GM19395 (cell line): Measurements from ENCODE around the gene WNT5A.

Experiments
- ATAC-seq: cut with Tn5 transposase; IDR thresholded peaks from one replicate; pipeline ENCODE4 v1.9.1; 2021; ENCODE audit warnings: mild to moderate bottlenecking, moderate library complexity; ENCODE audit not compliant: unreplicated experiment

Gene WNT5A

DNA sequence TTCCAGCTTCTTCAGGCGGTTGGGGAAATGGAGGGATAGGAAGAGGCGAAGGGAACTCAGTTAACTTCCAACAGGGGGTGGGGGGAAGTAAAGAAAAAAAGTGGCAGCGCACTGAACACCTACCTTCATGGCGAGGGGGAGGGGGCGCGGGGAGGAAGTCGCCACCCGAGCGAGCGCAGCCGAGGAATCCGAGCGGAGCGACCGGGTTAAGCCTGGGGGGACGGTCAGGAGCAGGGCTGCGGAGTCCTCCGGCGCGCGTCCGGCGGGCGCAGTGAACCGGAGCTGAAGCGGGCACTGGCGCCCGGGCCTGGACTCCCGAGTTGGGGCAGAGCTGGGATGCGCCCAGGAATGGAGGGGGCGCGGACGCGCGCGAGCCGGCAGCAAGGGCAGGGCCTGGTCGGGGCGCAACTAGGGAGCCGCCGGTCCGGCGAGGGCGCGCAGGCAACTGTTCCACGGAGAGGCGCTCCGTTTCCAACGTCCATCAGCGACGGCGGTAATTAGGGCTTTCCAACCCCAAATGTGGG, at the start of gene WNT5A:
TSS of gene WNT5A (minus strand) at position 450 of the 524 bp plus-strand sequence. CDS start at position 129, 321 bp downstream.
- no peak for ATAC-seq

DNA sequence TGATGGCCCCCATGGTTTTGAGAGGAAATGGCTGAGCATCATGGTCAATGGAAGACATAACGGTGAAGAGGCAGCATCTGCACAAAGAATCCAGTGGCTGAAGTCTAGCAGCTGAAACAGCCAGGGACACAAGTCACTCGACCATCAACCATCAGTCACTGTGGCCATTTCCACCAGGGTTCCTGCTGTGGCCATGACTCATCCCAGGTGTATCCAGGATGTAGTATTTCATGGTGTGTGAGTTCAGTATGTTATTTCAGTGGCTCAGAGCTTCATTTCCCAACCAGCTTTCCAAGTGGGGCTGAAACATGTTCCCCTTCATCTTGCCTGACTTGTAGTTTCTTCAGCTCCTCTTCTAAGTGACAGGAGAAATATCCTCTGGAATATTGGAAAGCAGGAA, 47.8 kb upstream of the WNT5A start:
- ATAC-seq, result no peak

DNA sequence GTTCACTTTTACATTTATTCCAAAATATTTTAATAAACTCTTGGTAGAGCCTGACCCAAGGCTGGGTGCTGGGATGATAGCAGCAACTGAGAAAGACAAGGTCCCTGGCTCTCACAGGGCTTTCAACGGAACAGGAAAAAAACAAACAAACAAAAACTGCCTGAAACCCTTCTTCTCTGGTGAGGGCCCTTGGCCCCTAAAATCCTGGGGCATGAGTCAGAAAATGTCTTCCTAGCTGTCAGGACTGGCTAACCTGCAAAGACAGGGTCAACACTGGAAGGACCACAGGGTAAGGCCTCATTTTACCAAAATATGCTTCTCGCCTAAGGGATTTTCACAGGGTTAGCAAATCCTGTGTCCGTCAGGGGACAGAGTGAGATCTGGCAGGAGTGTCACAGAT, 45.7 kb upstream of the WNT5A start:
- ATAC-seq, result no peak

DNA sequence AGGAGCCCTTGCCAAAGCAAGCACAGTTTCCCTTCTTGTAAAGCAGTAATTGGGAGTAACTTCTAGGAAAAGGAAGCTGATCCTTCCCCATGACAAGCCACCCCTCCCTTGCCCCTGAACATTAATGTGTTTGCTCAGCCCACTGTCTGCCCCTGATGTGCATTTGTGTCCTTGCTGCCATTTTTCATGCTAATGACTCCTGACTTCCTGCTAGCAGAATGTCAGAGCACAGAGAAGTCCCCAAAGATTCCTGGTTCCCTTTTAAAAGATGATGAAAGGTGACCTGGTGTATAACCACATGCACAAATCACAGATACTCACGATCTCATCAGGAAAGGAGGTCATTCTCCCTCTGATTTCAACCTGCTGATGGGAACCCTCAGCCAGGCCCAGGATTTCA, 44.2 kb upstream of the WNT5A start:
- no peak for ATAC-seq

DNA sequence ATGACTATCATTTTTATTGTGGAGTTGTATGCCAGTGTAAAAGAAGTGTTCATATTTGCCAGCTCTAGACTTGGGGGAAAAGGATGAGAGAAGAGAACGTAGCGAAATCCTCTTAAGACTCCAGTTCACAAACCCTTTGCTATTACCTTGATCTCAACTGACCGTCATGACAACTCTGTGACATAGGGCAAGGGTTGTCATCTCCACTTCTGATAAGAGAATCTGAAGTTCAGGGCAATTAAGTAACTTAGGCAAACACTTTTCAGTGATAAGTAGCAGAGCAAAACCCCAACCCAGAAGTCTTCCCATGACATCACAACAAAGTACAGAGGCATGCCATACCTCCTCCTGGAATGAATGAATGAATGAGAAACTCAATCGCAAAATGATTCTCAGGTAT, 40.3 kb upstream of the WNT5A start:
- ATAC-seq, result no peak

DNA sequence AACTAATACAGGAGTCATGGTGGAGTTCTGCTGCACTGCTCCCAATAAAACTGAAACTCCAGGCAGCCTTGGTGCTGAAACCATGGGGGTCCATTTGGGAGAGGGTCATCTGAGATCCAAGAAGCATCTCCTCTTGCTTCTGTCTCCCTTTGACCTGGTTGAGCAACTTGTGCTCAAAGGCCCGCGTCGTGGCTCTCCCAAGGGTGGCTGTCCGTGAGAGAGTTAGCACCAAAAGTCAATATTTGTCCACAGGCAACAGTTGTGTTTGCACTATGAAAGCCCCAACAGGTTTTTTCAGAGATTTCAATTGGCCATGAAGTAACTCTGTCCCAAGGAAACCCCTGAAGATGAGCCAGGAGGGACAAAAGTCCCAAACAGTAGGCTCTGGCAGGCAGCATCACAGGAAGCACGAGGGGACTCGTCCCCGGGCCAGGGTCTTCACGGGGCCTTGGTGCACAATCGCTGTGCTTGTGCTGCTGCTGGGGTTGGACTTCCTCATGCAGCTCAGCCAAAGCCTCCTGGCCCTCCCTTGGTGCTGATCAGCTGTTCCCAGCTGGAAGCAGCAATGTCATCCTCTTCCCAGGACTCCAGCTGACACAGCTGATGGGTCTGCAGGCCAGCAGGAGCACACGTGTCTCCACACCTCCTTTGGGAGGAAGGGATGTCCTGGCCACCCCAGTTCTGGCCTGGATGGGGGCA, 39.4 kb upstream of the WNT5A start:
- no peak for ATAC-seq

DNA sequence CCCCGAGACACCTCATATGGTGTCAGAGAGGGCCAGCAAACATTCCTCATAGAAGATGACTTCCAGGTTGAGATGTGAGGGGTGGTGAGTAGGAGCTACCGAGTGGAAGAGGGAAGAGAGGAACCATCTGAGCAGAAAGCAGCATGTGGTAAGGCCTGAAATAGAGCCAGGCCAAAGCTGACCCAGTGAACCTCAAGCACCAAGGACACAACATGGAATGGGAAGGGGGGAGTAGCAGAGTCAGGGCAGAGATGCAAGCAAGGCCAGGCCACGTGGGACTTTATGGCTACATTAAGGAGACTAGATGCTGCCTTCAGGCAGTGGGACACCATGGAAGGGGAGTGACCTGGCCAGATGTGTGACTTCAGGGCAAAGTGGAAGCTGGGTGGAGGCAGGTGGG, 38.3 kb upstream of the WNT5A start:
- no peak for ATAC-seq

DNA sequence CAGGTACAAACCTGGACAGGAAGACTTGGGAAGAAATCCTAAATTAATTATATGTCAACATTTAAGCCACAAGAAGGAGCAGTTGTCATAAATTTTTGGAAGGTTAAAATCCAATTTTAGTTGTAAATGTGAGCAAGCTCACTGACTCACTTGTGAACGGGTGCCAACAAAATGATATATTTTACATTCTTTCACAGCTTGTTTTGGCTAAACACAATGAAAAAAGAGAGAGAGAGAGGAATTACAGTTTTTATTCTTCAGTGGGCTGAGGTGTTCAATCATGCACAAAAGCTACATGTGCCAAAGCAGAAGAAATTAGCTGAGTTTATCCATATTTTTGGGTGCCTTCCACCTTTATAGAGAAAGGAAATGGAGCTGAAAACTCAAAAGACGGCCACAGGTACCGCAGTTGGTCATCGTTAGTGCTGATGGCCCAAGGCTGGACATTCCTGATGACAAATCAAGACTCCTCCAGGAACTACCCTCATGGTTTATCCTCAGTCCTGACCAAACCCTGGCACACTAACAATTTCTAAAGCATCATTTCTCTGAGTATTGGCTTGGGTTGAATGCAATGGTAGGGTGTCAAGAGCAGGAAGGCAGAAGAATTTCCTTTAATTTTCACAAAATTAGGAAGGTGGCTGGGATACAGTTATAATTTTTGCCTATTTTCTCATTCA, 37.6 kb upstream of the WNT5A start:
- ATAC-seq, result no peak

DNA sequence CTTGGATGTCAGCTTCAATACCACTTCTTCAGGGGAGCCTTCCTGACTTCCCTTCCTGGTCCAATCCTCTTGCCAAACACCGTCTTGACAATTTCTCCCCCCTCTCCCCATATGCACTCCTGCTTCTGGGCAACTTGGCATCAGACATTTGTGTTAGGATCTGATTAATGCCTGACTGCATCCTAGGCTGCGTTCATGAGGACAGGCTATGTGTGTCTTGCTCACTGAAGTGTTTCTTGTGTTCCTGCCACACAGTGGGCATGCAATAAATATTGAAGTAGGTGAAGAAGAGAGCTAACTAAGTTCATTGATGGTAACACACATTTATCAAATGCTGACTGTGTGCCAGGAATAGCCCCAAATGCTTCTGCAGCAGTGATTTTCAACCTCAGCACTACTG, 36.4 kb upstream of the WNT5A start:
- no peak for ATAC-seq

DNA sequence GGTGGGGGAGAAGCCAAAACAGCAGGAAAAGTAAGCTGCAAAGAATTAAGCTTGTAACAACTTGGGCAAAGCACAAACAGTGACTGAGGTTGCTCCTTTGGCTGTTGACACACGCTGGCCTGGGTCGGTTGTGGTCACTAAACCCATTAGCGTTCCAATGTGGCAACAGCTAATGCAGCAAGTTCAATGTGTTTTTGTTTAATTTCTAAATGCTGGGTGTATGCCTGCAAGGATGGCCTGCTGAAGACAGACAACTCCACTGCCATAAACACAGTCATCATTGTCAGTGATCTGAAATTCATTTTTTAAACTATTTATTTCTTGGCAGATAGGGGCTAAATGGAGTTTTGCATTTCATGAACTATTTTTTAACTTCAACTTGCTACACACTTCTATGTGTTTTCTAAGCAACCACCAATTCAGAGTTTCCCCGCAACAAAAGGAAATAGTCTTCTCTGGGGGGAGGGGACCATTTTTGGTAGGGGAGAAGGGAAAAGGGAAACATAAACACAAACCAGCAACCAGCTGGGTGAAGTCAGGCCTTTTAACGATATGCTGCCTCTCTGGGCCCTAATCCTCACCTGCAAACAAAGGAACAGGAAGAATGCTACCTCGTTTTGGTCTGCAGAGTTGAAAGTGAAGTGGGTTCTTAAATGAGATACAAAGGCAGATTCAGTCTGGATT, 34.8 kb upstream of the WNT5A start:
- ATAC-seq, result no peak

DNA sequence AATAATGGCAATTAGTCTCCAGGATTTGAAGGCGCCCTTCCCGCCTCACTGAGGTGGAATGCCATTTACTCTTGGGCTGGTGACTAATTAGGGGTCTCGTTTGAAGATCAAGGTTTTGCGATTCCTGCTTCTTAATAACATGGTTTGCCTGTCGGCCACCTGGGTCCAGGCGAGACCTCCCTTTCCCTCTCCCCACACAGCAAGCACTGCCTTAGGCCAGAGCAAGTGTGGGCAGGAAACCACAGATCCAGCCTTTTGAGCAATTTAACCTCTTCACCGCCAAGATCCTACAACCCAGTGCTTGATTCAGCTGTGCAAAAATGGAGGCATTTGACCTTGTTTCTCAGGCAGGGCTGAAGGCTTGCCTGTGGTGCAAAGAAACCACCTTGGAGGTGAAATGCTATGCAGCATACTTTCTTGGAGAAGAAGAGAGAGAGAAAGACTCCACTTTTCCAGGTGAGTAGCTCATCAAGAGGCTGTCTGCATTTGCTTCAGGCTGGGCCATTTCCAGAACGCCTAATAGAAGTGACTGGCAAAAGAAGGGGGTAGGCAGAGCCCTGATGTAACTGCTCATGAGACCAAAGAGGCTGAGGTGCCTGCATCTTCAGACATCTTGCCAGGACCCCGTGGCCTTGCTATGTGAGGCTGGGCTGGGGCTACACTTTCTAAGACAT, 34.1 kb upstream of the WNT5A start:
- ATAC-seq, result no peak

DNA sequence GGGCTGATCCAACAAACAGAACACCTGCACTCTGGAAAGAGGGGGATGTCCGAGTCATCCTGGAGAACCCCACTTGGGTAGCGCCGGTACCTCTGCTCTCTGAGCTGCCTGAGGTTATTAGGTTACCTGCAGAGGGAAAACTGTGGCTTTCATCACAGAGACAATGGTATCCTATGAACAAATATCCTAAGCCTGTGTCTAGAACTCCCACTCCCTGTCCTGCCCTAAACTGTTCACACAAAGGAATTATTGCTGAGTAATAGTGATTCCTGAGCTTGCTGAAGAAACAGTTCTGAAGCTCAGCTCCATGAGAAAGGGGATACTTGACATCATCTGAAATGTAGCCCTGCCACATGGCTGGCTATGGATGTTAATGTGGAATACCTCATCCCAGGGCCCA, 31.9 kb upstream of the WNT5A start:
- ATAC-seq, result no peak

DNA sequence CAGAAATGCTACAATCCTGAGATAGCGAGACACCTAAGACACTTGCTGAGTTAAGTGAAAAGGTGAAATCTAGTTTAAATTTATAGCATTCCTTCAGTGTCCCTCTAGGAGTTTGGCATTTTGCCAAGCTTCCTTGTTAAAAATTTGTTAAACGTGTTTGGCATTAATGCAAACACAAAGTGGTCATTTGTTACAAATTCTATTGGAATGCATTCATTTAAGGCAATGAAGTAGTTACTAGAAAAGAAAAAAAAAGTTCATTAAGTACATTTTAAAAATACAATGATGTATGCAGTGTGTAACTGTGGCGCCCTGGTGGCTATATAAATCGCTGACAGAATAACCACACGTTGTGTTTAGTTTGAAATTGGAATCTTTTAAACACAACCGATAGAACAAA, 31.3 kb upstream of the WNT5A start:
- no peak for ATAC-seq

DNA sequence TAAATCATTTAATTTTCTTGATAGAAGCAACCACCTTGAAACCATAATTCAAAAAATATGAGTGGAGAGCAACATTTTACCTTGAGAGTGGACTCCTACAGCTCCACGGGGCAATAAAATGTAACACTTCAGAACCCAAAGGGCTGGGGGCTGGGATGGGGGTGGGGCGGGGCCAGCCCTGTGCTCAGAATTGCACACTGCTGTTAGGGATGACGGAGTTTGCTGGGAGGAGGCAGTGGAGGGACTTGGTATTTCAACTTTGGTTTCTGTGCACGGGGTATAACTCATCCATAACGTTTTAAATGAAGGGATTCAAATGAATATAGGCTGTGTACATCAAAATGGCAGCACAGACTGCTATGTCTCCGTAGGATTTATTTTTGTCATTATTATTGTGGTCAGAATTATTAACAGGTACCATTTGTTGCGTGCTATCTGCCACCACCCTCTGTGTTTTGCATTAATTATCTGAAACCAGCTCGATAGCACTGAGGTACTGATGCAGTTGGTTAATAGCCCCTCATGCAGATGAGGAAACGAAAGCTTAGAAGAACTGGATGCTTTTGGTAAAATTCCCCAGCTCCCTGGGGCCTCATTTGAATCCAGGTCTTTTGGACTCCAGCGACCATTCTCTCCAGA, 29.4 kb upstream of the WNT5A start:
- ATAC-seq, result no peak

DNA sequence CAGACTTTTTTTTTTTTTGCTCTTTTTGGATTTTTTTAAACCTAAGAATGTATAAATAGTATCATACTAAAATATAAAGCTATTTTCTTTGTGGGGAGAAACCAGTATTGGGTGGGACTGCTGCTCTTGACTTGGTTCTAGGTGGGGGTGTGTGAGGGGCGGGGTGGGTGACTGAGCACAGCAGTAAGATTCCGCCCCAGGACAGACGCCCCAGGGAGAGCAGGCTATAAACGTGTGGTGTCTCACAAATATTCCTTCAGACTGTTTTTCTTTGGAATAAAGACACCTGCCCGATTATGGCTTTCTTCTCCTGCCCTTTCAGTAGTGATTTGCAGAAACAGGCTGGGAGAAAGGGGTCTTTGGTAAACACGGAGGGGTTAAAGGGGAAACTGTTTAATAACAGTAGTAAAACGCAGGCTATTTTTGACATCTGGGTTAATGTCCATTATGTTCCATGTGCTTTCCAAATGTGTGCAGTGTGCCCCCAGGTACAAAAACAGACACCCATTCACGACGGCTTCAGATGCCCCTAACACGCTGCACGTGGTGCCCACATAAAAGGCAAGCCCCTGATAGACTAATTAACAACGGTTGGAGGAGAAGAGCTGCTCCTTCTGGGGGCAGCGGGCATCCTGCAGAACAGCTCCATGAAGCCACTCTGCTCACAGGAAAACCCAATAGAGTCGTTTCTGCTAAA, 28.6 kb upstream of the WNT5A start:
- ATAC-seq, result no peak

DNA sequence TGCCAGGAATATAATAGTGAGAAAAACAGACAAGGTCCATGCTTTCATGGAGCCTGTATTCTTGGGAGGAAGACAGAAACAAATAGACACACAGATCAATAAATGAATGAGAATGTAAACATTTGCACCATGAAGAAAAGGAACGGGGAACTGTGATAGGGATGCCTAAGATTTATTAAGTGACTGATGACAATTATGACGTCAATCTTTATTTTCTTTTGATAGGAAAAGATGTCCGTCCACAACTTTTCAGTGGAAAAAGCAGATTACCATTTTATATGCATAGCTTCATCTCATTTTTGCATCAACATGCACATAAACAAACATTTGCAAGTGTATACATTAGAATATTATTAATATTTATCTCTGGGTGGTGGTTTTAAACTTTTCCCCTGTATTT, 27.9 kb upstream of the WNT5A start:
- no peak for ATAC-seq

DNA sequence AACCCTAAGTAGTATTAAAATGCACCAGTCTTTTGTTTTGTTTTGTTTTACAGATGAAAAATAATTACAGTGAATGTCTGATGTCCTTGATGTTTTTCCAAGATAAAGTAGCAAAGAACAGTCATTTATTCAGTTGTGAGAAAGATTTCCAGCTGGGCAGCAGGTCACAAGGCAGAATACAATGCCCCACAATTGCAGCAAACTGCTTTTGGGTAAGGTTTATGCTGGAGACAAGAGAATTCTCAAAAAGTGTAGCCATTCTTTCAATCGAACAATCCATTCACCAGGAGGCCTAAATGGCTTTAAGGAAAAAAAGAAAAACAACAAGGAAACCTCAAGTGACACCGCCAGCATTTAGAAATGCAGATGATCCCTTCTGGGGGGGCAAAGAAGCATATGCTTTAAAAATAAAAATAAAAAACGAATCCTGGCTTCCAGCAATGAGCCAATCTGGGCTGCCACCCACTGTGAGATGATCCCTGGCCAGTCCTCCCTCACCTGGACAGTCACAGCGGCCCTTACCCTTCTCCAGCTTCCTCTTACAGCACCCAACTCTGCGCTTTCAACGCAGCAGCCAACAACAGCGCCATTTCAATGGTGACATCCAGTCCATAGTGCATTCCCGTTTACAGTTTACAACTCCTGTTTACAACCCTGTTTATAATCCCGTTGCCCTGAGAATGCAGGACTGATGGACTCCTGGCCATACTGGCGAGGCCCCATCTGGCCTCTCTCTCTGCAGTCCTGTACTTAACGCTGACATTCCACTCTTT, 25.7 kb upstream of the WNT5A start:
- ATAC-seq, result no peak

DNA sequence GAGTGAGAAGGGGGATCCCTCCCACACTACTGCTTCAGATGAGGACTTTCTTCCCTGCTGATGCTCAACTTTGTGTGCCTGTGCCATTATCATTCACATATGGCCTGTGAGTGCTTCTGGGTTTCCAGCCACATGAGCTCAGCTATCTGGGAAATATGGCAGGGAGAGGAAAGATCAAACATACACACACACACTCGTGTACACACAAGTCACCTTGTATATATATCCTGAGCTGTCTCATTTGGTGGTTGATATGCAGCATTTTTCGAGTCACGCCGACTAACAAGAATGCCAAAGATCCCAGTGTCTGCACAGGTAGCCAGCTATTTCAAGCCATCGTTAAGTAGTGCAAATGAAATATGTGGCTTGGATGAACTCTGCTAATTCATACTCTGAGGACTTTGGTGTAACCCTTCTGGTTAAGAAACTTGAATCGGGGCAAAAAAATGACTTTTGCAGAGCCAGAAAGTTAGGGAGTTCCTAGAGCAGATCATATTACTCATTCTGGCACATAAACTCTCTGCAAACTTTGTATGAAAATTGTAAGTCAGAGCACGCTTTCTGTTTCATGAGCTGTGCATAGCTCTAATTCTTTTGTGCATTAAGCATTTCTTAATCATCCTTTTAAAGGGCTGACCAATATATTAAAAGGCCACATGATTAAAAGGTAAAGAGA, 24.9 kb upstream of the WNT5A start:
- ATAC-seq, result no peak

DNA sequence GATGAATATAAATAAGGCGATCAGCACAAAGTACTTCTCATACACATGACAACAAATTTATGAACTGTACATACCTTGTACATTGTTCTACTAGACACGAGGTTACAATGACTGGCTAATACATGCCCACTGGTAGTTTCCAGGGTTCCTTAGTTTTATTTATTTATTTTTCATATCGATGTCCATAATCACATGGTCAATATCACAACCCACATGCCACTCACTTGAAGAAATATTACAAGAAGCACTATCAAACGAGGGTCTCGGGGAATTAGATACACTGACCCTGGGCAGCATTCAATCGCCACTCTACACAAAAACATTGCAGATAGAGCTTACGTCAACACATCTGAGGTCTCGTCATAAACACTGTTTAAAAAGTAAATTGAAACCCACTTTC, 21.2 kb upstream of the WNT5A start:
- no peak for ATAC-seq
